Activated B cell treated with CpG ODN at 0.5 μM for 24 hours (primary cell): ENCODE measurements around the gene ADD2. TPM values are rescaled to one million over a fixed set of nuclear protein-coding genes. Genes with fewer than 3 reads are reported as not detected.
"Not testable (repeated sequence)": the region's sequence is repeated elsewhere in the genome, so short reads cannot be mapped to it uniquely, and the experiment has no call there.

Experiments
- ATAC-seq: fragments of 200-7000 bp; cut with Tn5 transposase; one replicate; pipeline ENCODE4 v1.10.0; 2021; ENCODE audit warnings: low read depth, mild to moderate bottlenecking, moderate library complexity
- CTCF ChIA-PET: fragments of 350-600 bp; sonication (Branson Sonifier 250); formaldehyde crosslinking; loops from one replicate; lab custom pipeline; 2021; ENCODE audit warnings: antibody characterized with exemption; lab: Charles Lee
- POLR2A ChIA-PET: fragments of 350-600 bp; sonication (Branson Sonifier 250); formaldehyde crosslinking; loops from one replicate; lab custom pipeline; 2021; ENCODE audit warnings: antibody characterized with exemption; lab: Charles Lee
- DNase-seq: peaks from one replicate; pipeline ENCODE4 v3.0.0; 2022
- H3K27ac Mint-ChIP-seq: one replicate; pipeline ENCODE4 v1.8.0; 2020; ENCODE audit warnings: mixed read lengths
- H3K27me3 Mint-ChIP-seq: one replicate; pipeline ENCODE4 v1.8.0; 2021; ENCODE audit warnings: mixed read lengths
- H3K36me3 Mint-ChIP-seq: one replicate; pipeline ENCODE4 v1.8.0; 2021; ENCODE audit warnings: low read depth, mixed read lengths
- H3K4me1 Mint-ChIP-seq: one replicate; pipeline ENCODE4 v1.8.0; 2021; ENCODE audit warnings: mixed read lengths
- H3K4me3 Mint-ChIP-seq: one replicate; pipeline ENCODE4 v1.8.0; 2020; ENCODE audit warnings: mild to moderate bottlenecking, mixed read lengths
- H3K9me3 Mint-ChIP-seq: one replicate; pipeline ENCODE4 v1.8.0; 2020; ENCODE audit warnings: mixed read lengths
- CTCF ChIP-seq: fragments of 200-600 bp; IDR thresholded peaks from one replicate; pipeline ENCODE4 v1.8.0; 2022; ENCODE audit warnings: antibody characterized with exemption, mild to moderate bottlenecking
- intact Hi-C: fragments of 100-400 bp; cut with micrococcal nuclease; formaldehyde crosslinking; loops from one replicate; pipeline ENCODE4 v1.15.1; 2024
- total RNA-seq: library from RNA; stranded (reverse); gene quantifications from 2 replicates; pipeline ENCODE4 v1.2.3, GENCODE V29; 2022

The ADD2 gene
- total RNA-seq, 1 donor from 2014 or later: 12.5 TPM

DNA sequence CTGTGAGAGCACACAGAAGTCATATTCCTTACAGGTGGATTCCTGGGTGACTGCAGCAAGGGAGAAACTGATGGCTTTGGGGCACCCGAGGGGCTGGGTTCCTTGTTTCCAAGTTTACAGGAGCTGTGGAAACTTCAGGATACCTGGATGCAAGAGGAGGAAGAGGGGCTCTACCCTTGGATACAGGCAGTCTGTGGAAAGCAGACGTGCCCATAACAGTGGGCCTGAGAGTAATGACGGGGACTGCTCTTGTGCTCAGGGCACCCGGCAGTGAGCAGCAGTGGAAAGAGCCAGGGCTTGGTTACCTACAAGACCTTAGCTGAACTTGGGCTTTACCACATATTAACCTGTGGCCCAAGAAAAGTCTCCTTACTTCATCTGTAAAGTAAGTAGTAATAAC is 112.2 kb downstream of the ADD2 start:
- CTCF ChIA-PET: interaction anchor here (1.0 kb wide), 1 partner anchor 112 kb away, joined by 3 read pairs; the partner anchor contains the start of gene ADD2
- no peak overlapping the region for H3K27ac Mint-ChIP-seq
- no peaks in the 10 kb centered on the region for H3K4me1 Mint-ChIP-seq
- DNase-seq (no peak), ATAC-seq (no peak)
- POLR2A ChIA-PET: interaction anchor here (0.6 kb wide), 1 partner anchor 353 kb away, joined by 6 read pairs; no protein-coding TSS in a partner anchor
- no peak for TF ChIP-seq CTCF
- intact Hi-C loops: loop anchor here (1.0 to 5.0 kb wide), 3 partner anchors 112 to 293 kb away; partner anchors contain the start of gene ADD2
- no peak overlapping the region for H3K4me3 Mint-ChIP-seq
- no peaks in the 10 kb centered on the region for H3K36me3 Mint-ChIP-seq
- H3K9me3 Mint-ChIP-seq: peaks cover 1% of the 10 kb centered on the region
- peaks cover 30% of the 10 kb centered on the region for H3K27me3 Mint-ChIP-seq

DNA sequence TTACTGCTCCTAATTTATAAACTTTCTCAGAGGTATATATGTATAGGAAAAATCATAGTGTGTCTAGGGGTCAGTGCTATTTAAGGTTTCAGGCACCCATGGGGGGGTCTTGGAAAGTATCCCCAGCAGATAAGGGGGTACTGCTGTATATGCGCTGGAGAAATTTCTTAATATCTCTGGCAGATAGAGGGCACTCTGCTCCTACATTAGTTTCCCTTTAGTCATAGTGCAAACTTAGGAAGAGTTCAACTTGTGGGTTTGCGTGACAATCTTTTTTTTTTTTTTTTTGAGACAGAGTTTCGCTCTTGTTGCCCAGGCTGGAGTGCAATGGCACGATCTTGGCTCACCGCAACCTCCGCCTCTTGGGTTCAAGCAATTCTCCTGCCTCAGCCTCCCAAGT is 112.8 kb downstream of the ADD2 start:
- POLR2A ChIA-PET, CTCF ChIA-PET, H3K27ac Mint-ChIP-seq, ATAC-seq, H3K4me3 Mint-ChIP-seq, H3K4me1 Mint-ChIP-seq, DNase-seq, H3K9me3 Mint-ChIP-seq, H3K36me3 Mint-ChIP-seq: not testable (repeated sequence)
- intact Hi-C loops: loop anchor here (1.0 to 5.0 kb wide), 3 partner anchors 112 to 294 kb away; partner anchors contain the start of gene ADD2
- peaks cover 35% of the 10 kb centered on the region for H3K27me3 Mint-ChIP-seq

DNA sequence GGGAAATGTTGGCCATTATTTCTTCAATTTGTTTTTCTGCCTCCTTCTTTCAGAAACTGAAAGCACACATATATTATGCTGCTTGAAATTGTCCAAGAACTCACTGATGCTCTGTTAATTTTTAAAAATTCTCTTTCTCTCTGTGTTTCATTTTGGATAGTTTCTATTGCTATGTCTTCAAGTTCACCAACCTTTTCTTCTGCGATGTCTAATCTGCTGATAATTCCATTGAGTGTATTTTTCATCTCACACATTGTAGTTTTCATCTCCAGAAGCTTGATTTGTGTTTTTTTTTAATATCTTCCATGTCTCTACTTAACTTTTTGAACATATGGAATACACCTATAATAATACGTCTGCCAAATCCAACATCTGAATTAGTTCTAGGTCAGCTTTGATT is 116.3 kb downstream of the ADD2 start:
- Mint-ChIP-seq H3K36me3 (no peaks in the 10 kb centered on the region), H3K4me3 (no peak overlapping the region), H3K4me1 (no peaks in the 10 kb centered on the region), H3K27me3 (peaks cover 37% of the 10 kb centered on the region), H3K9me3 (peaks cover 1% of the 10 kb centered on the region), H3K27ac (no peak overlapping the region)
- no peak for TF ChIP-seq CTCF
- CTCF ChIA-PET: no interaction called here
- POLR2A ChIA-PET: no interaction called here
- no peak for ATAC-seq
- intact Hi-C loops: no loop called here
- no peak for DNase-seq

DNA sequence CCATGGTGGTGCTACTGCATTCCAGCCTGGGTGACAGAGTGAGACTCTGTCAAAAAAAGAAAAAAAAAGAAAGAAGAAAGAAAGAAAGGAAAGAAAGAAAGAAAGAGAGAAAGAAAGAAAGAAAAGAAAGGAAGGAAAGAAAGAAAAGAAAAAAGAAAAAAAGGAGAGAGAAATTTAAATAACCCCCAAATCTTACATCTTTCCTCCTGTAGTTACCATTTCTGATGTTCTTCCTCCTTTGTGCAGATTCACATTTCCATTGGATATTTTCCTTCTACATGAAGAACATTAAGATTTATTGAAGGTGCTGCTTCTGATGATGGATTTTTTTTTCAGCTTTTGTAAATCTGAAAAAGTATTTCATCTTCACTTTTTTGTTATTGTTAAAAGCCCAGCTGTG is 117.0 kb downstream of the ADD2 start:
- H3K9me3 Mint-ChIP-seq: peaks cover 1% of the 10 kb centered on the region
- ChIA-PET CTCF (no interaction called here), POLR2A (no interaction called here)
- ATAC-seq (no peak), DNase-seq (no peak)
- H3K27ac Mint-ChIP-seq: no peak overlapping the region
- peaks cover 35% of the 10 kb centered on the region for H3K27me3 Mint-ChIP-seq
- intact Hi-C loops: no loop called here
- H3K4me1 Mint-ChIP-seq: no peaks in the 10 kb centered on the region
- no peak overlapping the region for H3K4me3 Mint-ChIP-seq
- H3K36me3 Mint-ChIP-seq: no peaks in the 10 kb centered on the region
- no peak for TF ChIP-seq CTCF

- ChIA-PET POLR2A (no interaction called here), CTCF (interaction anchor here (3.3 kb wide), 1 partner anchor 345 kb away, joined by 25 read pairs; no protein-coding TSS in a partner anchor)
- Mint-ChIP-seq H3K9me3 (peaks cover 1% of the 10 kb centered on the region), H3K4me1 (no peaks in the 10 kb centered on the region), H3K27ac (no peak overlapping the region), H3K36me3 (no peaks in the 10 kb centered on the region), H3K4me3 (no peak overlapping the region), H3K27me3 (peaks cover 30% of the 10 kb centered on the region)
- intact Hi-C loops: loop anchor here (1.0 to 10.0 kb wide), 4 partner anchors 97 to 734 kb away; partner anchors contain the start of genes MXD1 and TGFA
- DNase-seq: no peak
- TF ChIP-seq CTCF: no peak
- ATAC-seq: no peak
These were observed 119.0 kb downstream of the ADD2 start for GRCh38 chr2:70648961-70649360.
